Measurements from ENCODE around the gene CYP2D6. TPM values are rescaled to one million over a fixed set of nuclear protein-coding genes. Genes with fewer than 3 reads are reported as not detected.

Gene CYP2D6
- total and polyA plus RNA-seq, 2 of the 13 experiments (the other 11 are each of a cell fraction or from before 2014, with no cell fraction given), result 1.0 to 3.7 TPM

DNA sequence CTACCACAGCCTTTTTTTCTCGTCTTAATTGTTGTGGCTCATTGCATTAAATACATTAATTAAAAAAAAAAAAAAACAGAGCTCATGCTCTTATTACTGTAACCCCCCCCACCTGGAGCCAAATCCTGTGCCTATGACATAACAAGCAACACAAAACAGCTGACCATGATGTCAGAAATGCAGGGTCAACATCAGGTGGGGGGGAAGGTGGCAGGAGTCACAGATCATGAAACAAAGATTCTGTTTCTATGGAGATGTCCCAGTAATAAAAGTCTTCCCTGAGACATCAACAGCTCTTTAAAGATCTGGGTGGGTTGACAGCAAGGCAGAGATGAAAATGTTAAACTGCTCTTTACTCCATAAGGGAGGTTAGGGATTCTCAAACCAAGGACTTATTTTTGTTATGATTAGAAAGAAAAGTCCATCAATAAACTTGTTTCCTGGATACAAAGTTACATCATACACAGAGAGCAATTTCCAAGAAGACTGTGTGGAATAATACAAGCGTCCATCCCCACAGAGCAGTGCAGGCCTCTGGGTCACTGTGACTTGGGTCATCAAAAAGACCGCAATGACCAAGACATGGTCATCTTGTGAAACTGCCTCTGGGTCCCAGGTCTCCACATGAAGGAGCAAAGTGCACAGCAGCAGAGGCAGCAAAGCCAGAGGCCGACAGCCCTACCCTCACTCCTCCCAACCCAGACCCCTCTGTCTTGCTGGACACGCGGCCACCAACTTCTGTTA lies 42.7 kb upstream of the CYP2D6 start (continued):
- TF ChIP-seq, protein P1, sequence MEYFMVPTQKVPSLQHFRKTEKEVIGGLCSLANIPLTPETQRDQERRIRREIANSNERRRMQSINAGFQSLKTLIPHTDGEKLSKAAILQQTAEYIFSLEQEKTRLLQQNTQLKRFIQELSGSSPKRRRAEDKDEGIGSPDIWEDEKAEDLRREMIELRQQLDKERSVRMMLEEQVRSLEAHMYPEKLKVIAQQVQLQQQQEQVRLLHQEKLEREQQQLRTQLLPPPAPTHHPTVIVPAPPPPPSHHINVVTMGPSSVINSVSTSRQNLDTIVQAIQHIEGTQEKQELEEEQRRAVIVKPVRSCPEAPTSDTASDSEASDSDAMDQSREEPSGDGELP (IDR thresholded peaks at IDR 0.05; ENCODE audit: borderline replicate concordance, low read depth), result 0 out of 2 replicates have a peak, but pooled peaks have one; percentile 32
- peak; percentile 82 for TF ChIP-seq BCL6 (CRISPR knock-in tag; IDR thresholded peaks at IDR 0.05)
- TF ChIP-seq ZNF614 (CRISPR knock-in tag; IDR thresholded peaks at IDR 0.05; ENCODE audit: borderline replicate concordance), result no peak
- no peak for TF ChIP-seq HOXA9 (CRISPR knock-in tag; IDR thresholded peaks at IDR 0.05; ENCODE audit: borderline replicate concordance)
- no peak for TF ChIP-seq ZNF572 (CRISPR knock-in tag; IDR thresholded peaks at IDR 0.05)

DNA sequence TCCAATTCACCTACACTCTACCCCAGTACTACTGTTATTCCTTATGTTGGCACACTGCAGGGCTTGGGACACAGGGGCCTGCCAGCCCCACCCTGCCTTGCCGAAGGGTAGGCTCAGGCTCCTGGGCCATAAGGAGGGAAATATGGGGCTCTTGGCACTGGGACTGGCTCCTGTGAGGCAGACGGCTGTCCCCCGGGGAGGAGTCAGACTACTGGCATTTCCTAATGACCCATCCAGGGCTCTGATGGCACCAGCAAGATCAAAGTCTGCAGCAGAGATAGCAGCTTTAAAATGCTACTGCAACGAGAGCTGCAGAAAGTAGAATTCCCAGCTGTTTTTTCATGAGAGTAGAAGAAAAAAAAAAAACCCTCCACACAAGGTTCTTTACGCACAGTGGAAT lies 42.2 kb upstream of the CYP2D6 start:
- FAIRE-seq (peak; percentile 49), DNase-seq (ENCODE audit: low spot score) (peak; percentile 74), ATAC-seq (peak; percentile 80)
- BruUV-seq (replicated peaks), result no TSS peak
- peaks cover 15 to 30% of the 10 kb centered on the region in 2 experiments; a peak in 4 of 5 replicates for H3K36me3 ChIP-seq (replicated peaks in 1 of 2; ENCODE audit: control insufficient read depth in 1 of 2, insufficient read depth in 2 of 2, low read length in 2 of 2)
- H3K4me2 ChIP-seq (ENCODE audit: low read depth, low read length), result peak overlapping the region; percentile 36
- H3K9ac ChIP-seq (ENCODE audit: insufficient read depth, low read depth, low read length), result peak overlapping the region; percentile 31; the same call in 1 of the 2 replicates
- H3K79me2 ChIP-seq (ENCODE audit: insufficient read depth, low read length), result peaks cover 7% of the 10 kb centered on the region
- intact Hi-C loops (cut with micrococcal nuclease; ENCODE audit: unreplicated experiment), result loop anchor here (10.0 kb wide), 1 partner anchor 92 kb away; no protein-coding TSS in a partner anchor
- H3K9me3 ChIP-seq (ENCODE audit: low read length), result no peaks in the 10 kb centered on the region
- H2AFZ ChIP-seq (ENCODE audit: low read length), result no peak overlapping the region
- in situ Hi-C loops (cut with HindIII; ENCODE audit: extremely low pct_ligation_motif_present, low pct_unique_long_range_greater_than_20kb), result loop anchor here (5.0 kb wide), 1 partner anchor 140 kb away; no protein-coding TSS in a partner anchor
- H3K27ac ChIP-seq (ENCODE audit: extremely low read length, insufficient read depth, low read length), result peak overlapping the region; percentile 54
- no peak overlapping the region for H3K4me3 ChIP-seq (replicated peaks in 1 of 3; ENCODE audit: insufficient read depth in 1 of 3, low read depth in 2 of 3, low read length in 3 of 3)
- peaks cover 35% of the 10 kb centered on the region for H3K4me1 ChIP-seq (ENCODE audit: insufficient read depth, low read length)
- 27% methylated on average over 5 of the region's 5 CpGs for WGBS (ENCODE audit: low lambda C conversion rate)
- H3K27me3 ChIP-seq (ENCODE audit: control insufficient read depth in 1 of 2, insufficient read depth in 2 of 2, low read length in 2 of 2), result no peaks in the 10 kb centered on the region
- CTCF ChIA-PET (ENCODE audit: low intra/inter-chr PET ratio, low total read pairs), result no interaction called here
- TF ChIP-seq FOXA3 (CRISPR knock-in tag; IDR thresholded peaks at IDR 0.05), result no peak
- TF ChIP-seq, protein P2, sequence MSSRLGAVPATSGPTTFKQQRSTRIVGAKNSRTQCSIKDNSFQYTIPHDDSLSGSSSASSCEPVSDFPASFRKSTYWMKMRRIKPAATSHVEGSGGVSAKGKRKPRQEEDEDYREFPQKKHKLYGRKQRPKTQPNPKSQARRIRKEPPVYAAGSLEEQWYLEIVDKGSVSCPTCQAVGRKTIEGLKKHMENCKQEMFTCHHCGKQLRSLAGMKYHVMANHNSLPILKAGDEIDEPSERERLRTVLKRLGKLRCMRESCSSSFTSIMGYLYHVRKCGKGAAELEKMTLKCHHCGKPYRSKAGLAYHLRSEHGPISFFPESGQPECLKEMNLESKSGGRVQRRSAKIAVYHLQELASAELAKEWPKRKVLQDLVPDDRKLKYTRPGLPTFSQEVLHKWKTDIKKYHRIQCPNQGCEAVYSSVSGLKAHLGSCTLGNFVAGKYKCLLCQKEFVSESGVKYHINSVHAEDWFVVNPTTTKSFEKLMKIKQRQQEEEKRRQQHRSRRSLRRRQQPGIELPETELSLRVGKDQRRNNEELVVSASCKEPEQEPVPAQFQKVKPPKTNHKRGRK (CRISPR knock-in tag; IDR thresholded peaks at IDR 0.05), result no peak
- no peak for TF ChIP-seq HOXA9 (CRISPR knock-in tag; IDR thresholded peaks at IDR 0.05; ENCODE audit: borderline replicate concordance)
- no peak for TF ChIP-seq ZNF354B (CRISPR knock-in tag; IDR thresholded peaks at IDR 0.05)
- TF ChIP-seq SSRP1 (CRISPR knock-in tag; IDR thresholded peaks at IDR 0.05), result 0 out of 2 replicates have a peak, but pooled peaks have one; percentile 27
- no peak for TF ChIP-seq RARA (CRISPR knock-in tag; IDR thresholded peaks at IDR 0.05)
- no peak for TF ChIP-seq IKZF1 (IDR thresholded peaks at IDR 0.05)
- TF ChIP-seq SOX5 (CRISPR knock-in tag; IDR thresholded peaks at IDR 0.05; ENCODE audit: borderline replicate concordance), result no peak
- TF ChIP-seq, protein P1 (IDR thresholded peaks at IDR 0.05; ENCODE audit: borderline replicate concordance, low read depth), result peak; percentile 41; the same call in 1 of the 2 replicates
- TF ChIP-seq ELF4 (CRISPR knock-in tag; IDR thresholded peaks at IDR 0.05; ENCODE audit: borderline replicate concordance), result no peak
- TF ChIP-seq SAP130 (CRISPR knock-in tag; IDR thresholded peaks at IDR 0.05; ENCODE audit: low read depth), result peak; percentile 28
- TF ChIP-seq HNF4A (CRISPR knock-in tag; IDR thresholded peaks at IDR 0.05), result peak; percentile 42; the same call in 1 of the 2 replicates
- TF ChIP-seq MBNL3 (CRISPR knock-in tag; conservative IDR thresholded peaks at IDR 0.05), result no peak
- TF ChIP-seq, protein P3, sequence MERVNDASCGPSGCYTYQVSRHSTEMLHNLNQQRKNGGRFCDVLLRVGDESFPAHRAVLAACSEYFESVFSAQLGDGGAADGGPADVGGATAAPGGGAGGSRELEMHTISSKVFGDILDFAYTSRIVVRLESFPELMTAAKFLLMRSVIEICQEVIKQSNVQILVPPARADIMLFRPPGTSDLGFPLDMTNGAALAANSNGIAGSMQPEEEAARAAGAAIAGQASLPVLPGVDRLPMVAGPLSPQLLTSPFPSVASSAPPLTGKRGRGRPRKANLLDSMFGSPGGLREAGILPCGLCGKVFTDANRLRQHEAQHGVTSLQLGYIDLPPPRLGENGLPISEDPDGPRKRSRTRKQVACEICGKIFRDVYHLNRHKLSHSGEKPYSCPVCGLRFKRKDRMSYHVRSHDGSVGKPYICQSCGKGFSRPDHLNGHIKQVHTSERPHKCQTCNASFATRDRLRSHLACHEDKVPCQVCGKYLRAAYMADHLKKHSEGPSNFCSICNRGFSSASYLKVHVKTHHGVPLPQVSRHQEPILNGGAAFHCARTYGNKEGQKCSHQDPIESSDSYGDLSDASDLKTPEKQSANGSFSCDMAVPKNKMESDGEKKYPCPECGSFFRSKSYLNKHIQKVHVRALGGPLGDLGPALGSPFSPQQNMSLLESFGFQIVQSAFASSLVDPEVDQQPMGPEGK (CRISPR knock-in tag; IDR thresholded peaks at IDR 0.05), result 0 out of 2 replicates have a peak, but pooled peaks have one; percentile 7
- peaks cover 22% of the 10 kb centered on the region; the same call in 1 of the 2 replicates for H4K20me1 ChIP-seq (ENCODE audit: insufficient read depth, low read length)
- POLR2A ChIA-PET, result no interaction called here

Data from HepG2 (cell line).